ENCODE data around the gene HMGN4.

DNA sequence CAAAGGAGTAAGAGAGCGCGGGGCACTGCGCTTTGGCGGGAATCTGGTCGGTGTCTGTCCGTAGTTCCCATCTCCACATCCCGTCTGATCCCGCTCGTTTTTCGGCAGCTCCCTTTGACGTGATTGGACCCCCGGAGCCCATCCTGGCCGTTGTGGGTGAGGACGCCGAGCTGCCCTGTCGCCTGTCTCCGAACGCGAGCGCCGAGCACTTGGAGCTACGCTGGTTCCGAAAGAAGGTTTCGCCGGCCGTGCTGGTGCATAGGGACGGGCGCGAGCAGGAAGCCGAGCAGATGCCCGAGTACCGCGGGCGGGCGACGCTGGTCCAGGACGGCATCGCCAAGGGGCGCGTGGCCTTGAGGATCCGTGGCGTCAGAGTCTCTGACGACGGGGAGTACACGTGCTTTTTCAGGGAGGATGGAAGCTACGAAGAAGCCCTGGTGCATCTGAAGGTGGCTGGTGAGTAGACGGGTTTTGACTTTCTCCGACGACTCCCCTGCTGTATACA, 36.6 kb upstream of the HMGN4 start:
- no peak for TF ChIP-seq POLR2A (IDR thresholded peaks at IDR 0.05)
- TF ChIP-seq, protein P1, sequence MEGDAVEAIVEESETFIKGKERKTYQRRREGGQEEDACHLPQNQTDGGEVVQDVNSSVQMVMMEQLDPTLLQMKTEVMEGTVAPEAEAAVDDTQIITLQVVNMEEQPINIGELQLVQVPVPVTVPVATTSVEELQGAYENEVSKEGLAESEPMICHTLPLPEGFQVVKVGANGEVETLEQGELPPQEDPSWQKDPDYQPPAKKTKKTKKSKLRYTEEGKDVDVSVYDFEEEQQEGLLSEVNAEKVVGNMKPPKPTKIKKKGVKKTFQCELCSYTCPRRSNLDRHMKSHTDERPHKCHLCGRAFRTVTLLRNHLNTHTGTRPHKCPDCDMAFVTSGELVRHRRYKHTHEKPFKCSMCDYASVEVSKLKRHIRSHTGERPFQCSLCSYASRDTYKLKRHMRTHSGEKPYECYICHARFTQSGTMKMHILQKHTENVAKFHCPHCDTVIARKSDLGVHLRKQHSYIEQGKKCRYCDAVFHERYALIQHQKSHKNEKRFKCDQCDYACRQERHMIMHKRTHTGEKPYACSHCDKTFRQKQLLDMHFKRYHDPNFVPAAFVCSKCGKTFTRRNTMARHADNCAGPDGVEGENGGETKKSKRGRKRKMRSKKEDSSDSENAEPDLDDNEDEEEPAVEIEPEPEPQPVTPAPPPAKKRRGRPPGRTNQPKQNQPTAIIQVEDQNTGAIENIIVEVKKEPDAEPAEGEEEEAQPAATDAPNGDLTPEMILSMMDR (IDR thresholded peaks at IDR 0.05) = no peak
